Astrocyte (in vitro differentiated cells and primary cell): ENCODE results near the gene SCIMP. TPM values are rescaled to one million over a fixed set of nuclear protein-coding genes. Genes with fewer than 3 reads are reported as not detected.

Source experiments
- DNase-seq: peaks from one replicate; pipeline ENCODE4 v3.0.0-alpha.2; 2010; ENCODE audit warnings: low read depth
- FAIRE-seq: peaks from 2 replicates; lab custom pipeline; 2011; peaks lifted over from hg19 to GRCh38; lab: Jason Lieb, UNC
- H2AFZ ChIP-seq: 2 replicates; pipeline ENCODE4 v1.6.0; 2012; ENCODE audit warnings: low read depth, low read length, inconsistent platforms
- H3K27ac ChIP-seq: 2 replicates; pipeline ENCODE4 v1.5.1; 2011; ENCODE audit warnings: low read depth, low read length, inconsistent platforms
- H3K27me3 ChIP-seq: 2 replicates; pipeline ENCODE4 v1.6.0; 2011; ENCODE audit warnings: low read length, inconsistent platforms; ENCODE audit not compliant: insufficient read depth
- H3K36me3 ChIP-seq: 2 replicates; pipeline ENCODE4 v1.5.1; 2011; ENCODE audit warnings: low read length, inconsistent platforms; ENCODE audit not compliant: insufficient read depth
- H3K4me1 ChIP-seq: 2 replicates; pipeline ENCODE4 v1.5.1; 2011; ENCODE audit warnings: low read length, inconsistent platforms; ENCODE audit not compliant: insufficient read depth
- H3K4me2 ChIP-seq: 2 replicates; pipeline ENCODE4 v1.6.0; 2012; ENCODE audit warnings: low read length, inconsistent platforms
- H3K4me3 ChIP-seq: 2 replicates; pipeline ENCODE4 v1.5.1; 2011; ENCODE audit warnings: low read depth, mild to moderate bottlenecking, low read length, inconsistent platforms; ENCODE audit not compliant: insufficient read depth
- H3K79me2 ChIP-seq: 2 replicates; pipeline ENCODE4 v1.6.0; 2012; ENCODE audit warnings: mild to moderate bottlenecking, low read length, inconsistent platforms; ENCODE audit not compliant: insufficient read depth
- H3K9ac ChIP-seq: 2 replicates; pipeline ENCODE4 v1.6.0; 2012; ENCODE audit warnings: mild to moderate bottlenecking, low read length, inconsistent platforms
- H3K9me3 ChIP-seq: 2 replicates; pipeline ENCODE4 v1.5.1; 2012; ENCODE audit warnings: low read depth, mild to moderate bottlenecking, low read length, inconsistent platforms; ENCODE audit not compliant: insufficient read depth
- H4K20me1 ChIP-seq: 2 replicates; pipeline ENCODE4 v1.6.0; 2012; ENCODE audit warnings: low read length, inconsistent platforms; ENCODE audit not compliant: insufficient read depth
- H3K27ac Mint-ChIP-seq: one replicate; pipeline ENCODE4 v1.8.0; 2021; ENCODE audit warnings: mild to moderate bottlenecking, mixed read lengths; ENCODE audit not compliant: unreplicated experiment
- H3K27me3 Mint-ChIP-seq: one replicate; pipeline ENCODE4 v1.8.0; 2021; ENCODE audit warnings: low read depth, mixed read lengths; ENCODE audit not compliant: unreplicated experiment
- H3K36me3 Mint-ChIP-seq: one replicate; pipeline ENCODE4 v1.8.0; 2021; ENCODE audit warnings: low read depth, mixed read lengths; ENCODE audit not compliant: unreplicated experiment
- H3K4me1 Mint-ChIP-seq: one replicate; pipeline ENCODE4 v1.8.0; 2021; ENCODE audit warnings: low read depth, mixed read lengths; ENCODE audit not compliant: unreplicated experiment
- H3K4me3 Mint-ChIP-seq: one replicate; pipeline ENCODE4 v1.8.0; 2021; ENCODE audit warnings: mild to moderate bottlenecking, moderate library complexity, mixed read lengths; ENCODE audit not compliant: unreplicated experiment
- H3K9me3 Mint-ChIP-seq: one replicate; pipeline ENCODE4 v1.8.0; 2021; ENCODE audit warnings: mild to moderate bottlenecking, mixed read lengths; ENCODE audit not compliant: unreplicated experiment
- EZH2 ChIP-seq: IDR thresholded peaks from 2 replicates; pipeline ENCODE4 v1.6.1; 2012; ENCODE audit warnings: mild to moderate bottlenecking, low read length, inconsistent platforms; ENCODE audit not compliant: insufficient read depth
- total RNA-seq: library from RNA; stranded (reverse); gene quantifications from 2 replicates; pipeline ENCODE4 v1.2.1, GENCODE V29; 2021
- TF ChIP-seq, protein P1 (sequence below): IDR thresholded peaks from 2 replicates; pipeline ENCODE4 v1.5.1; 2011; ENCODE audit warnings: low read depth, mild to moderate bottlenecking, inconsistent platforms, low read length, moderate library complexity; ENCODE audit not compliant: insufficient read depth

The SCIMP gene
- total RNA-seq, 1 donor from 2014 or later = not detected

DNA sequence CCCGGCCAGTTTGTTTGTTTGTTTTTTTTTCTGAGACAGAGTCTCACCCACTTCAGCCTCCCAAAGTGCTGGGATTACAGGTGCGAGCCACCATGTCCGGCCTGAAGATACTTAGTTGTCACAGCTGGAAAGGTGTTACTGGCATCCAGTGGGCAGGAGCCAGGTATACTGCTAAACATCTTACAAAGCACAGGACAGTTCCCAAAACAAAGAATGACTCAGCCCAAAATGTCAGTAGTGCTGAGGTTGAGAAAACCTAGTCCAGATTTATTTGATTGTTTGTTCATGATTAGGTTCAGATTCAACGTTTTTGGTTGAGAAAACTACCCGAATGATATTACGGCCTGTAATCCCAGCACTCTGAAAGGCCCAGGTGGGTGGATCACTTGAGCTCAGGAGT, 28.8 kb upstream of the SCIMP start:
- no peak overlapping the region for H2AFZ ChIP-seq
- H3K27ac Mint-ChIP-seq = no peak overlapping the region
- H3K27me3 ChIP-seq = no peaks in the 10 kb centered on the region
- no peaks in the 10 kb centered on the region for H3K9me3 ChIP-seq
- H3K27ac ChIP-seq = no peak overlapping the region
- H3K4me2 ChIP-seq = no peak overlapping the region
- peaks cover 4% of the 10 kb centered on the region for H3K4me1 Mint-ChIP-seq
- H3K79me2 ChIP-seq = no peaks in the 10 kb centered on the region
- H4K20me1 ChIP-seq = no peaks in the 10 kb centered on the region
- no peak for FAIRE-seq
- no peak for DNase-seq
- H3K36me3 ChIP-seq = no peaks in the 10 kb centered on the region
- H3K4me3 ChIP-seq = no peak overlapping the region
- no peaks in the 10 kb centered on the region for H3K36me3 Mint-ChIP-seq
- H3K9me3 Mint-ChIP-seq = peaks cover 3% of the 10 kb centered on the region
- TF ChIP-seq EZH2 = no peak
- TF ChIP-seq, protein P1, sequence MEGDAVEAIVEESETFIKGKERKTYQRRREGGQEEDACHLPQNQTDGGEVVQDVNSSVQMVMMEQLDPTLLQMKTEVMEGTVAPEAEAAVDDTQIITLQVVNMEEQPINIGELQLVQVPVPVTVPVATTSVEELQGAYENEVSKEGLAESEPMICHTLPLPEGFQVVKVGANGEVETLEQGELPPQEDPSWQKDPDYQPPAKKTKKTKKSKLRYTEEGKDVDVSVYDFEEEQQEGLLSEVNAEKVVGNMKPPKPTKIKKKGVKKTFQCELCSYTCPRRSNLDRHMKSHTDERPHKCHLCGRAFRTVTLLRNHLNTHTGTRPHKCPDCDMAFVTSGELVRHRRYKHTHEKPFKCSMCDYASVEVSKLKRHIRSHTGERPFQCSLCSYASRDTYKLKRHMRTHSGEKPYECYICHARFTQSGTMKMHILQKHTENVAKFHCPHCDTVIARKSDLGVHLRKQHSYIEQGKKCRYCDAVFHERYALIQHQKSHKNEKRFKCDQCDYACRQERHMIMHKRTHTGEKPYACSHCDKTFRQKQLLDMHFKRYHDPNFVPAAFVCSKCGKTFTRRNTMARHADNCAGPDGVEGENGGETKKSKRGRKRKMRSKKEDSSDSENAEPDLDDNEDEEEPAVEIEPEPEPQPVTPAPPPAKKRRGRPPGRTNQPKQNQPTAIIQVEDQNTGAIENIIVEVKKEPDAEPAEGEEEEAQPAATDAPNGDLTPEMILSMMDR = no peak
- H3K27me3 Mint-ChIP-seq = no peaks in the 10 kb centered on the region
- H3K9ac ChIP-seq = no peak overlapping the region
- H3K4me1 ChIP-seq = no peaks in the 10 kb centered on the region
- H3K4me3 Mint-ChIP-seq = no peak overlapping the region

DNA sequence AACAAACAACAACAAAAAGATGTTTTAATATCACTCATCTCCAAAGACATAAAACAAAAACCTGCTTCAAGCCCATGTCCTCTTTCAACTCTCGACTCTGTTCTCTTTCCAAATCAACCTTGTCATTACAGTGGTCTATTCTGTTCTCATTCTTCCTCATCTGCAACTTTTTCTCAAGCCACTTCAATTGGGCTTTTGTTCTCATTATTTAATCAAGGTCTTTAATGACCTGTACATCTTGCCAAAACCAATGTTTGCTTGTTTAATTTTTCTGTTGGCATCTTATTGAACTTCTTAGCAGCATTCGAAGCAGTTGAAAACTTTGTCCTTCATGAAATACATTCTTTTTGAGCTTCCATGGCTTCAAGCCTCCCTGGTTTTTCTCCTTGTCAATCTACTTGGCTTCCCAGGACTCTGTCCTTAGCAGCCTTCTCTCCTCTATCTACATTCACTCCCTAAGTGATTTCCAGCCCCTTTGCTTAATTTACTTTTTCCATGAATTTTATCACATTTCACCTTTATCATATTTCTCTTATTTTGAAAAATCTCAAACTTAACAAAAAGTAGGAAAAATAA, 27.8 kb upstream of the SCIMP start:
- Histone ChIP-seq H3K4me2 (no peak overlapping the region), H3K9ac (no peak overlapping the region), H3K4me3 (no peak overlapping the region), H3K9me3 (no peaks in the 10 kb centered on the region), H3K27me3 (no peaks in the 10 kb centered on the region), H3K79me2 (no peaks in the 10 kb centered on the region), H4K20me1 (no peaks in the 10 kb centered on the region), H2AFZ (no peak overlapping the region), H3K4me1 (no peaks in the 10 kb centered on the region), H3K27ac (no peak overlapping the region), H3K36me3 (no peaks in the 10 kb centered on the region)
- H3K27me3 Mint-ChIP-seq = peaks cover 1% of the 10 kb centered on the region
- DNase-seq (no peak), FAIRE-seq (no peak)
- no peak overlapping the region for H3K27ac Mint-ChIP-seq
- no peak for TF ChIP-seq EZH2
- TF ChIP-seq, protein P1 = no peak
- H3K4me1 Mint-ChIP-seq = peaks cover 4% of the 10 kb centered on the region
- no peaks in the 10 kb centered on the region for H3K9me3 Mint-ChIP-seq
- H3K4me3 Mint-ChIP-seq = no peak overlapping the region
- no peaks in the 10 kb centered on the region for H3K36me3 Mint-ChIP-seq

DNA sequence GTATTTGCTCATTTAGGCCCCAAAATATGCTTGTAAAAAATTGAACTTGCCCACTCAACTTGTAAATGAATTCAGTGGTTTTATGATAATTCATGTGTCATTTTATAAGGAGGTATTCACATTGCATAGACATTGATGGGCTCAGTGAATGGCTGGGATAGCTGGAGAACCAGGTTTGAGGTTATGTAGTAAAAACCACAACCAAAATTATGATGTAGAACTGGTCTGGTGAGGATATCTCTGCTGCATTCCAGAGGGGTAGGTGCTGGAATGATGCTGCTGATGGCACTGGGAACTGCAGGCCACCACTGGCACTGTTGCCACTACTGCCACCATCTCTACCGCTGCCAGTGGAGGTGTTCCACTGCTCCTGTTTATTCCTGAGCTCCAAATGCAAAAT, 25.9 kb upstream of the SCIMP start:
- H3K4me3 Mint-ChIP-seq = no peak overlapping the region
- H2AFZ ChIP-seq = no peak overlapping the region
- H3K27me3 Mint-ChIP-seq = peaks cover 1% of the 10 kb centered on the region
- H3K36me3 ChIP-seq = no peaks in the 10 kb centered on the region
- no peaks in the 10 kb centered on the region for H3K9me3 ChIP-seq
- no peak overlapping the region for H3K9ac ChIP-seq
- H3K27me3 ChIP-seq = no peaks in the 10 kb centered on the region
- H3K79me2 ChIP-seq = no peaks in the 10 kb centered on the region
- H3K27ac ChIP-seq = no peak overlapping the region
- TF ChIP-seq EZH2 = no peak
- TF ChIP-seq, protein P1 = no peak
- H3K9me3 Mint-ChIP-seq = no peaks in the 10 kb centered on the region
- H3K36me3 Mint-ChIP-seq = no peaks in the 10 kb centered on the region
- H3K27ac Mint-ChIP-seq = no peak overlapping the region
- DNase-seq (no peak), FAIRE-seq (no peak)
- peaks cover 4% of the 10 kb centered on the region for H3K4me1 Mint-ChIP-seq
- H3K4me1 ChIP-seq = no peaks in the 10 kb centered on the region
- H3K4me3 ChIP-seq = no peak overlapping the region
- no peak overlapping the region for H3K4me2 ChIP-seq
- H4K20me1 ChIP-seq = no peaks in the 10 kb centered on the region
